NCI-H1694 treated with DMSO at 0.1 percent for 48 hours (cell line): Measurements from ENCODE around the gene CDK5.
"Not testable (repeated sequence)": the region's sequence is repeated elsewhere in the genome, so short reads cannot be mapped to it uniquely, and the experiment has no call there.

ENCODE experiments used
- DNase-seq: peaks from one replicate; lab custom pipeline; 2025; lab: John Stamatoyannopoulos, UW

The CDK5 gene

GRCh38 chr7:151013733-151014497, 43.8 kb downstream of the CDK5 start:
- DNase-seq, result no peak

GRCh38 chr7:151013356-151013732, 44.4 kb downstream of the CDK5 start:
- no peak for DNase-seq

GRCh38 chr7:151012911-151013347, 44.8 kb downstream of the CDK5 start:
- DNase-seq, result no peak

GRCh38 chr7:151012031-151012692, 45.5 kb downstream of the CDK5 start:
- DNase-seq, result no peak

GRCh38 chr7:151011616-151012015, 46.1 kb downstream of the CDK5 start:
- DNase-seq, result not testable (repeated sequence)

- no peak for DNase-seq
Measured at GRCh38 chr7:151011097-151011409, 46.6 kb downstream of the CDK5 start.

GRCh38 chr7:151010307-151011096, 47.2 kb downstream of the CDK5 start:
- no peak for DNase-seq

GRCh38 chr7:151010037-151010306, 47.7 kb downstream of the CDK5 start:
- DNase-seq, result no peak

GRCh38 chr7:151009327-151010036, 48.2 kb downstream of the CDK5 start:
- no peak for DNase-seq

- DNase-seq, result no peak
Measured at GRCh38 chr7:151008511-151009323, 49.0 kb downstream of the CDK5 start.

- DNase-seq, result no peak
Measured at GRCh38 chr7:151008143-151008510, 49.6 kb downstream of the CDK5 start.

- DNase-seq, result no peak
Measured at GRCh38 chr7:151007469-151007898, 50.2 kb downstream of the CDK5 start.

- DNase-seq, result no peak
Measured at GRCh38 chr7:151006590-151007300, 51.0 kb downstream of the CDK5 start.

GRCh38 chr7:151005566-151005965, 52.1 kb downstream of the CDK5 start:
- DNase-seq, result no peak
